HepG2 (cell line): ENCODE results near the gene HSD11B2. TPM values are rescaled to one million over a fixed set of nuclear protein-coding genes. Genes with fewer than 3 reads are reported as not detected.

Experiments used
- CEBPZ ChIP-seq: IDR thresholded peaks from 2 replicates; pipeline ENCODE4 v1.6.1; 2012; ENCODE audit warnings: low read length, improper control_type of control experiment
- PTBP1 ChIP-seq: fragments of 200-400 bp; formaldehyde crosslinking; IDR thresholded peaks from 2 replicates; pipeline ENCODE4 v1.6.1; 2018; ENCODE audit warnings: low read length, low read depth; ENCODE audit not compliant: poor library complexity, severe bottlenecking
- SIX4 ChIP-seq: sonication (generic); formaldehyde crosslinking; IDR thresholded peaks from 2 replicates; pipeline ENCODE4 v1.4.0; 2020; ENCODE audit warnings: missing genetic modification reagents
- SRY ChIP-seq: sonication (generic); formaldehyde crosslinking; IDR thresholded peaks from 2 replicates; pipeline ENCODE4 v1.8.0; 2022; ENCODE audit warnings: mild to moderate bottlenecking, missing genetic modification reagents
- ZNF275 ChIP-seq: sonication (generic); formaldehyde crosslinking; IDR thresholded peaks from 2 replicates; pipeline ENCODE4 v1.8.0; 2022; ENCODE audit warnings: missing genetic modification reagents, mild to moderate bottlenecking, inconsistent platforms, borderline replicate concordance
- ZNF430 ChIP-seq: sonication (generic); formaldehyde crosslinking; IDR thresholded peaks from 2 replicates; pipeline ENCODE4 v1.9.0; 2021; ENCODE audit warnings: mild to moderate bottlenecking, missing genetic modification reagents
- polyA plus RNA-seq, 8 experiments: library from polyadenylated mRNA; depleted of rRNA in 3 of 8; stranded (reverse) in 7 of 8; unstranded in 1 of 8; fragments of >200 nt; fragmentation: Illumina TruSeq in 4 of 8; extraction: Trizol in 4 of 8; gene quantifications; 2 replicates each; pipeline versions ENCODE4 v1.2.1 to v1.2.3, GENCODE V29; 2011 to 2016; ENCODE audit warnings: low read depth in 4 of 8, missing spikeins in 1 of 8, mixed read lengths in 1 of 8; ENCODE audit not compliant: insufficient read depth in 1 of 8
- total RNA-seq, 5 experiments: library from RNA; depleted of rRNA; stranded (reverse); fragments of >200 nt; fragmentation: Illumina TruSeq; extraction: Trizol; gene quantifications; 2 replicates each; pipeline ENCODE4 v1.2.3, GENCODE V29; 2016; ENCODE audit warnings: low read depth in 1 of 5
- TF ChIP-seq, protein P1 (sequence below): sonication (generic); formaldehyde crosslinking; IDR thresholded peaks from 2 replicates; pipeline ENCODE4 v1.5.0; 2020; ENCODE audit warnings: mild to moderate bottlenecking, missing genetic modification reagents, borderline replicate concordance

Gene HSD11B2
- total and polyA plus RNA-seq, 2 of the 13 experiments (the other 11 are each of a cell fraction or from before 2014, with no cell fraction given) = 8.9 to 13.6 TPM

DNA sequence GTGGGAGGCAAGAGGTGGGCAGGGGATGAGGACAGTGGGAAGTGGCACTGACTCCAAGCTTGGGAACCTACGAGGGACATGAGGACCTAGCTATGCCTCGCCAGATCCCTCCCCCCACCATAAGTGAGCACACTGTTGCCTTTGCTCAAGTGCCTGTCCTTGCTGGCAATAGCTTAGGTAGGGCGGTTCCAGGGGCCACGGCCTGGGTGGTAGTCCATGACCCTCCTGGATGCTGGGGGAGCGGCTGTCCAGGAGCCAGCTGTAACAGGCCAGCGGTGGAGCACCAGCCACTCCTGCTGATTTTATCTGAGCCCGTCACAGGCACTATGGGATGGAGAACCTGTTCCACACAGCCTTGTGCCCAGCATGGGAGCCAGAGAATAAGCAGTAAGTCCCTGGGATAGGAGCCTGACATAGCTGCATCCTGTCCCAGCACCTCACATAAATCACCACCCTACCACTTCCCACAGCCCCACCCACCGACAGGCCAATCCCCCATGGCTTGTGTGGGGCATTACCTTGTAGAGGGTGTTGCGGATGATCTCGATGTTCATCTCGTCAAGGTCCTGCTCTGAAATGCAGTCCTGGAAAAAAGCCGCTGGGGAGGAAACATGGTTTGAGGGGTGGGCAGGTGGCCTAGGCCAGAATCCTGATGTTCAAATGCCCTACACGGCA is 11.8 kb downstream of the HSD11B2 start (continued):
- TF ChIP-seq, protein P1, sequence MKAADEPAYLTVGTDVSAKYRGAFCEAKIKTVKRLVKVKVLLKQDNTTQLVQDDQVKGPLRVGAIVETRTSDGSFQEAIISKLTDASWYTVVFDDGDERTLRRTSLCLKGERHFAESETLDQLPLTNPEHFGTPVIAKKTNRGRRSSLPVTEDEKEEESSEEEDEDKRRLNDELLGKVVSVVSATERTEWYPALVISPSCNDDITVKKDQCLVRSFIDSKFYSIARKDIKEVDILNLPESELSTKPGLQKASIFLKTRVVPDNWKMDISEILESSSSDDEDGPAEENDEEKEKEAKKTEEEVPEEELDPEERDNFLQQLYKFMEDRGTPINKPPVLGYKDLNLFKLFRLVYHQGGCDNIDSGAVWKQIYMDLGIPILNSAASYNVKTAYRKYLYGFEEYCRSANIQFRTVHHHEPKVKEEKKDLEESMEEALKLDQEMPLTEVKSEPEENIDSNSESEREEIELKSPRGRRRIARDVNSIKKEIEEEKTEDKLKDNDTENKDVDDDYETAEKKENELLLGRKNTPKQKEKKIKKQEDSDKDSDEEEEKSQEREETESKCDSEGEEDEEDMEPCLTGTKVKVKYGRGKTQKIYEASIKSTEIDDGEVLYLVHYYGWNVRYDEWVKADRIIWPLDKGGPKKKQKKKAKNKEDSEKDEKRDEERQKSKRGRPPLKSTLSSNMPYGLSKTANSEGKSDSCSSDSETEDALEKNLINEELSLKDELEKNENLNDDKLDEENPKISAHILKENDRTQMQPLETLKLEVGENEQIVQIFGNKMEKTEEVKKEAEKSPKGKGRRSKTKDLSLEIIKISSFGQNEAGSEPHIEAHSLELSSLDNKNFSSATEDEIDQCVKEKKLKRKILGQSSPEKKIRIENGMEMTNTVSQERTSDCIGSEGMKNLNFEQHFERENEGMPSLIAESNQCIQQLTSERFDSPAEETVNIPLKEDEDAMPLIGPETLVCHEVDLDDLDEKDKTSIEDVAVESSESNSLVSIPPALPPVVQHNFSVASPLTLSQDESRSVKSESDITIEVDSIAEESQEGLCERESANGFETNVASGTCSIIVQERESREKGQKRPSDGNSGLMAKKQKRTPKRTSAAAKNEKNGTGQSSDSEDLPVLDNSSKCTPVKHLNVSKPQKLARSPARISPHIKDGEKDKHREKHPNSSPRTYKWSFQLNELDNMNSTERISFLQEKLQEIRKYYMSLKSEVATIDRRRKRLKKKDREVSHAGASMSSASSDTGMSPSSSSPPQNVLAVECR (CRISPR knock-in tag) = no peak
- TF ChIP-seq SIX4 (CRISPR knock-in tag) = no peak
- no peak for TF ChIP-seq ZNF275
- TF ChIP-seq ZNF430 (CRISPR knock-in tag) = no peak
- TF ChIP-seq PTBP1 = no peak
- no peak for TF ChIP-seq SRY
- no peak for TF ChIP-seq CEBPZ
